LNCaP clone FGC (cell line): ENCODE results near the gene ST6GALNAC3.

Experiments
- DNase-seq: peaks from one replicate; pipeline ENCODE4 v3.0.0-alpha.2; 2011; ENCODE audit warnings: low read depth
- H3K4me3 ChIP-seq: 2 replicates; pipeline ENCODE4 v1.5.1; 2011; ENCODE audit warnings: mild to moderate bottlenecking, low read depth, low read length, control low read depth
- CTCF ChIP-seq: IDR thresholded peaks from 2 replicates; pipeline ENCODE4 v1.5.1; 2012; ENCODE audit warnings: mild to moderate bottlenecking; ENCODE audit not compliant: control insufficient read depth, insufficient read depth; ENCODE audit errors: extremely low read depth

The ST6GALNAC3 gene

GRCh38 chr1:76125473-76126219, 51.1 kb downstream of the ST6GALNAC3 start:
- no peak for TF ChIP-seq CTCF
- DNase-seq: no peak
- H3K4me3 ChIP-seq: no peak overlapping the region

- DNase-seq: no peak
- H3K4me3 ChIP-seq: no peak overlapping the region
- TF ChIP-seq CTCF: no peak
These were observed 53.5 kb downstream of the ST6GALNAC3 start for GRCh38 chr1:76128096-76128495.

DNA sequence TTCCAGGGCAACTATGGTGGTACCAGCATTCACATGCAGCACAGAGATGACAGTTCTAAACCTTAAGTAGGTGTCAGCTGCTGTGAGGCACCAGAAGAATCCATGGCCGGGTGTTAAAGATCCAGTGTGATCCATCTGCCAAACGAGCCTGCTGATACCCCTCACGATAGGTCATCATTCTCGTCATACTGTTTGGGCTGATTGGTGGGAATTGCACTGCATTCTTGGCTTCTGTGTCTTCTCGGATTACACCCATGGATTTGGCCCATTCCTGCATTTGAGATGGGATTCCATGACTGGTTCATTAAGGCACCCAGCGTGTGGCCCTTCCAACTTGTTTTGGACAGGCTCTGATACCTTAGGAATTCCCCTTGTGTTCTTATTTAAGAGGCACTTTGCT, 55.2 kb downstream of the ST6GALNAC3 start:
- no peak for DNase-seq
- no peak for TF ChIP-seq CTCF
- no peak overlapping the region for H3K4me3 ChIP-seq

GRCh38 chr1:76130992-76131391, 56.4 kb downstream of the ST6GALNAC3 start:
- no peak for DNase-seq
- H3K4me3 ChIP-seq: no peak overlapping the region
- TF ChIP-seq CTCF: no peak

- H3K4me3 ChIP-seq: no peak overlapping the region
- no peak for DNase-seq
- no peak for TF ChIP-seq CTCF
These were observed 59.4 kb downstream of the ST6GALNAC3 start for GRCh38 chr1:76133977-76134376.

- no peak for TF ChIP-seq CTCF
- no peak overlapping the region for H3K4me3 ChIP-seq
- DNase-seq: no peak
These were observed 61.3 kb downstream of the ST6GALNAC3 start for GRCh38 chr1:76135835-76136234.

DNA sequence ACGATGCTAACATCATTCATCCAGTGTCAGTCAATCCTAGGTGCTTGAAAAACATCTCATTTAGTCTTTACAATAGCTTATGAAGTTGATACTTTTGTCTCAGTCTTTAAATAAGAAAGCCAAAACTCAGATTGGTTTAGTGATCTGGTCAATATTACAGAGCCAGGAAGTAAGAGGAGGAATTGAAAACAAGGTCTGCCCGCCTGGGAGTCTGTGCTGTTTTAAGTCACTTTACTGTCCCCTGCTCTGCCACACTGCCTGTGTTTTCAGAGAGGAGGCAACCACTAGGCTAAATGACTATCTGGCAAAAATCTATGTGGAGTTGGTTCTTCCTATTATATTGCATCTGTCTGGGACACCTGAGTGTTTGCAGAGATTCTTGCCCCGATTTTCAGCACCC, 62.3 kb downstream of the ST6GALNAC3 start:
- TF ChIP-seq CTCF: no peak
- no peak for DNase-seq
- H3K4me3 ChIP-seq: no peak overlapping the region
